SK-N-SH treated with all-trans-retinoic acid at 6 μM for 48 hours (cell line): ENCODE results near the gene AGR2.

Source experiments
- CSRNP3 ChIP-seq: fragments of 250-450 bp; sonication (Bioruptor Pico); IDR thresholded peaks from 2 replicates; pipeline ENCODE4 v1.5.1; 2021; ENCODE audit warnings: mild to moderate bottlenecking, moderate library complexity
- PATZ1 ChIP-seq: fragments of 250-450 bp; sonication (Bioruptor Pico); IDR thresholded peaks from 2 replicates; pipeline ENCODE4 v1.8.0; 2020; ENCODE audit warnings: mild to moderate bottlenecking, moderate library complexity, borderline replicate concordance
- RARB ChIP-seq: fragments of 250-450 bp; sonication (Bioruptor Pico); IDR thresholded peaks from 2 replicates; pipeline ENCODE4 v1.8.0; 2021; ENCODE audit warnings: mild to moderate bottlenecking, moderate library complexity
- ZNF70 ChIP-seq: fragments of 450-650 bp; formaldehyde crosslinking; IDR thresholded peaks from 2 replicates; pipeline ENCODE4 v1.5.0; 2020; ENCODE audit warnings: mild to moderate bottlenecking, moderate library complexity

DNA sequence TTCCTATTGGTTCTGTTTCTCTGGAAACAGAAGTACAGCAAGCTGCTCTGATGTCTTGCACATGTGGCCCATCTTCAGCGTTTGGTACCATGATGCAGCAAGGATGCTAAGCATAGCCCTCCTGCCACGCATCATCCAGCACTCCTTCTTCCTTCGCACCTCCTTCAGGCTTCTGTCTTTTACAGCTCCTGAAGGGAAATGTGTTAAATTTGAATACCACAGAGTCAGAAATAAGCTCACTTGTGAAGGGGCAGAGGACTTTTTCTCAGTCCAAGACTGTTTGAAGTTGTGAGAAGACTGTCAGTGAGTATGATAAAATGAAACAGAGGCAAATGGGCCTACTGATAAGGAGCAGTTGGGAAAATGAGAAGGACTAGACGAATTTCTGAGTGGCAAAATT is 30.5 kb downstream of the AGR2 start:
- no peak for TF ChIP-seq RARB
- TF ChIP-seq PATZ1, result no peak
- TF ChIP-seq ZNF70, result no peak
- TF ChIP-seq CSRNP3 (CRISPR knock-in tag), result no peak
